ENCODE data around the gene METRNL.

Gene METRNL

GRCh38 chr17:83067718-83068261, 11.6 kb upstream of the METRNL start:
- no peak for DNase-seq

- DNase-seq = no peak
Measured at GRCh38 chr17:83068641-83069570, 10.5 kb upstream of the METRNL start.

- DNase-seq = no peak
Measured at GRCh38 chr17:83069571-83069906, 9.9 kb upstream of the METRNL start.

GRCh38 chr17:83069931-83070742, 9.3 kb upstream of the METRNL start:
- no peak for DNase-seq

- no peak for DNase-seq
Measured at GRCh38 chr17:83070800-83071341, 8.5 kb upstream of the METRNL start.

- DNase-seq = no peak
Measured at GRCh38 chr17:83071365-83071764, 8.0 kb upstream of the METRNL start.

- DNase-seq = peak; percentile 47
Measured at GRCh38 chr17:83071966-83072562, 7.3 kb upstream of the METRNL start.

GRCh38 chr17:83072600-83073358, 6.6 kb upstream of the METRNL start:
- no peak for DNase-seq

- DNase-seq = peak; percentile 40
Measured at GRCh38 chr17:83073389-83074063, 5.9 kb upstream of the METRNL start.

- no peak for DNase-seq
Measured at GRCh38 chr17:83074486-83075223, 4.8 kb upstream of the METRNL start.

- no peak for DNase-seq
Measured at GRCh38 chr17:83075270-83075880, 4.0 kb upstream of the METRNL start.

- no peak for DNase-seq
Measured at GRCh38 chr17:83076938-83077337, 2.5 kb upstream of the METRNL start.

- DNase-seq = no peak
Measured at GRCh38 chr17:83077411-83077810, 2.0 kb upstream of the METRNL start.

- no peak for DNase-seq
Measured at GRCh38 chr17:83077939-83078338, 1.5 kb upstream of the METRNL start.

GRCh38 chr17:83078378-83079351, 744 bp upstream of the METRNL start:
- no peak for DNase-seq

GRCh38 chr17:83079766-83080578, 563 bp downstream of the METRNL start:
- no peak for DNase-seq

GRCh38 chr17:83080579-83080857, 1.1 kb downstream of the METRNL start:
- no peak for DNase-seq

- DNase-seq = no peak
Measured at GRCh38 chr17:83080858-83081683, 1.7 kb downstream of the METRNL start.

Measured in hematopoietic multipotent progenitor cell treated with erythropoietin and hydrocortisone succinate and interleukin-3 and kit ligand, for 8 days (in vitro differentiated cells).